Measurements from ENCODE around the gene P2RX2. TPM values are rescaled to one million over a fixed set of nuclear protein-coding genes. Genes with fewer than 3 reads are reported as not detected.

Gene P2RX2
- total RNA-seq, 1 experiment from 2014 or later = not detected

GRCh38 chr12:132622437-132623071 lies 4.0 kb downstream of the P2RX2 start:
- DNase-seq (ENCODE audit: low read depth in 1 of 2, low spot score in 2 of 2) = no peak
- Histone ChIP-seq H3K4me3 (no peak overlapping the region), H3K27me3 (replicated peaks) (peaks cover 9% of the 10 kb centered on the region), H3K36me3 (peaks cover 44% of the 10 kb centered on the region), H3K9me3 (replicated peaks) (peaks cover 2% of the 10 kb centered on the region; the same call in 1 of the 2 replicates), H3K27ac (no peak overlapping the region), H3K4me1 (replicated peaks) (no peaks in the 10 kb centered on the region)

GRCh38 chr12:132623072-132623869 lies 4.7 kb downstream of the P2RX2 start:
- DNase-seq (ENCODE audit: low read depth in 1 of 2, low spot score in 2 of 2) = no peak
- Histone ChIP-seq H3K4me1 (replicated peaks) (no peaks in the 10 kb centered on the region), H3K4me3 (no peak overlapping the region), H3K9me3 (replicated peaks) (no peaks in the 10 kb centered on the region), H3K27ac (no peak overlapping the region), H3K36me3 (peaks cover 47% of the 10 kb centered on the region), H3K27me3 (replicated peaks) (peaks cover 6% of the 10 kb centered on the region; the same call in 1 of the 2 replicates)

GRCh38 chr12:132624186-132624855 lies 5.7 kb downstream of the P2RX2 start:
- H3K4me1 ChIP-seq (replicated peaks) = no peaks in the 10 kb centered on the region
- peaks cover 53% of the 10 kb centered on the region for H3K36me3 ChIP-seq
- DNase-seq (ENCODE audit: low read depth in 1 of 2, low spot score in 2 of 2) = no peak
- no peak overlapping the region for H3K4me3 ChIP-seq
- H3K27me3 ChIP-seq (replicated peaks) = peaks cover 6% of the 10 kb centered on the region; the same call in 1 of the 2 replicates
- no peak overlapping the region for H3K27ac ChIP-seq
- no peaks in the 10 kb centered on the region for H3K9me3 ChIP-seq (replicated peaks)

GRCh38 chr12:132624910-132625630 lies 6.5 kb downstream of the P2RX2 start:
- DNase-seq (ENCODE audit: low read depth in 1 of 2, low spot score in 2 of 2) = no peak
- Histone ChIP-seq H3K9me3 (replicated peaks) (no peaks in the 10 kb centered on the region), H3K4me3 (no peak overlapping the region), H3K27me3 (replicated peaks) (peaks cover 3% of the 10 kb centered on the region; the same call in 1 of the 2 replicates), H3K27ac (no peak overlapping the region), H3K36me3 (peaks cover 61% of the 10 kb centered on the region), H3K4me1 (replicated peaks) (no peaks in the 10 kb centered on the region)

GRCh38 chr12:132625731-132626430 lies 7.3 kb downstream of the P2RX2 start:
- DNase-seq (ENCODE audit: low read depth in 1 of 2, low spot score in 2 of 2) = no peak

GRCh38 chr12:132629330-132629729 lies 10.8 kb downstream of the P2RX2 start:
- no peaks in the 10 kb centered on the region for H3K4me1 ChIP-seq (replicated peaks)
- H3K36me3 ChIP-seq = peaks cover 84% of the 10 kb centered on the region
- H3K27ac ChIP-seq = no peak overlapping the region
- H3K9me3 ChIP-seq (replicated peaks) = no peaks in the 10 kb centered on the region
- H3K27me3 ChIP-seq (replicated peaks) = no peaks in the 10 kb centered on the region
- no peak overlapping the region for H3K4me3 ChIP-seq
- no peak for DNase-seq (ENCODE audit: low read depth in 1 of 2, low spot score in 2 of 2)

More at GRCh38 chr12:132625731-132626430, 7.3 kb downstream of the P2RX2 start:
- H3K36me3 ChIP-seq = peaks cover 66% of the 10 kb centered on the region
- no peak overlapping the region for H3K4me3 ChIP-seq
- H3K4me1 ChIP-seq (replicated peaks) = no peaks in the 10 kb centered on the region
- no peak overlapping the region for H3K27ac ChIP-seq
- no peaks in the 10 kb centered on the region for H3K27me3 ChIP-seq (replicated peaks)
- H3K9me3 ChIP-seq (replicated peaks) = no peaks in the 10 kb centered on the region

- Histone ChIP-seq H3K9me3 (replicated peaks) (no peaks in the 10 kb centered on the region), H3K27me3 (replicated peaks) (no peaks in the 10 kb centered on the region), H3K4me3 (no peak overlapping the region), H3K4me1 (replicated peaks) (no peaks in the 10 kb centered on the region), H3K36me3 (peaks cover 84% of the 10 kb centered on the region), H3K27ac (no peak overlapping the region)
- no peak for DNase-seq (ENCODE audit: low read depth in 1 of 2, low spot score in 2 of 2)
Measured at GRCh38 chr12:132630672-132631071, 12.1 kb downstream of the P2RX2 start.

- H3K36me3 ChIP-seq = peaks cover 81% of the 10 kb centered on the region
- no peaks in the 10 kb centered on the region for H3K9me3 ChIP-seq (replicated peaks)
- no peak overlapping the region for H3K4me3 ChIP-seq
- no peaks in the 10 kb centered on the region for H3K27me3 ChIP-seq (replicated peaks)
- no peak overlapping the region for H3K27ac ChIP-seq
- no peak for DNase-seq (ENCODE audit: low read depth in 1 of 2, low spot score in 2 of 2)
- no peaks in the 10 kb centered on the region for H3K4me1 ChIP-seq (replicated peaks)
Measured at GRCh38 chr12:132631666-132632065, 13.1 kb downstream of the P2RX2 start.

- no peaks in the 10 kb centered on the region for H3K4me1 ChIP-seq (replicated peaks)
- H3K27me3 ChIP-seq (replicated peaks) = no peaks in the 10 kb centered on the region
- H3K9me3 ChIP-seq (replicated peaks) = no peaks in the 10 kb centered on the region
- H3K27ac ChIP-seq = no peak overlapping the region
- H3K4me3 ChIP-seq = no peak overlapping the region
- no peak for DNase-seq (ENCODE audit: low read depth in 1 of 2, low spot score in 2 of 2)
- peaks cover 84% of the 10 kb centered on the region for H3K36me3 ChIP-seq
Measured at GRCh38 chr12:132632521-132633228, 14.1 kb downstream of the P2RX2 start.

GRCh38 chr12:132633398-132633797 lies 14.8 kb downstream of the P2RX2 start:
- H3K27me3 ChIP-seq (replicated peaks) = no peaks in the 10 kb centered on the region
- H3K4me1 ChIP-seq (replicated peaks) = no peaks in the 10 kb centered on the region
- H3K36me3 ChIP-seq = peaks cover 89% of the 10 kb centered on the region
- H3K9me3 ChIP-seq (replicated peaks) = no peaks in the 10 kb centered on the region
- H3K4me3 ChIP-seq = no peak overlapping the region
- DNase-seq (ENCODE audit: low read depth in 1 of 2, low spot score in 2 of 2) = no peak
- H3K27ac ChIP-seq = no peak overlapping the region

GRCh38 chr12:132633901-132634300 lies 15.3 kb downstream of the P2RX2 start:
- H3K36me3 ChIP-seq = peaks cover 92% of the 10 kb centered on the region
- no peaks in the 10 kb centered on the region for H3K9me3 ChIP-seq (replicated peaks)

GRCh38 chr12:132634411-132634990 lies 15.9 kb downstream of the P2RX2 start:
- Histone ChIP-seq H3K27ac (no peak overlapping the region), H3K4me3 (no peak overlapping the region), H3K27me3 (replicated peaks) (no peaks in the 10 kb centered on the region), H3K4me1 (replicated peaks) (no peaks in the 10 kb centered on the region), H3K36me3 (peaks cover 89% of the 10 kb centered on the region), H3K9me3 (replicated peaks) (no peaks in the 10 kb centered on the region)
- DNase-seq (ENCODE audit: low read depth in 1 of 2, low spot score in 2 of 2) = no peak

More at GRCh38 chr12:132633901-132634300, 15.3 kb downstream of the P2RX2 start:
- DNase-seq (ENCODE audit: low read depth in 1 of 2, low spot score in 2 of 2) = no peak
- Histone ChIP-seq H3K4me3 (no peak overlapping the region), H3K27ac (no peak overlapping the region), H3K4me1 (replicated peaks) (no peaks in the 10 kb centered on the region), H3K27me3 (replicated peaks) (no peaks in the 10 kb centered on the region)

Data from SJSA1 (cell line).